K562 (cell line): ENCODE measurements around the gene UBFD1.

ENCODE experiments used
- BCL6 ChIP-seq: fragments of 250-450 bp; sonication (Bioruptor Pico); IDR thresholded peaks from 2 replicates; pipeline ENCODE4 v1.4.0; 2020
- CBX1 ChIP-seq: sonication (generic); IDR thresholded peaks from 2 replicates; pipeline ENCODE4 v1.6.1; 2016; ENCODE audit warnings: antibody characterized with exemption, low read depth, mild to moderate bottlenecking
- CBX8 ChIP-seq: fragments of 200-600 bp; sonication (generic); IDR thresholded peaks from 2 replicates; pipeline ENCODE4 v1.6.1; 2012; ENCODE audit warnings: borderline replicate concordance, mixed run types, low read depth, mild to moderate bottlenecking, moderate library complexity, mixed read lengths, low read length, control low read depth, inconsistent platforms; ENCODE audit not compliant: poor library complexity, severe bottlenecking; ENCODE audit errors: extremely low read depth
- ESRRB ChIP-seq: fragments of 250-450 bp; sonication (Bioruptor Pico); IDR thresholded peaks from 2 replicates; pipeline ENCODE4 v1.5.0; 2020; ENCODE audit warnings: mild to moderate bottlenecking, moderate library complexity, borderline replicate concordance
- MAFG ChIP-seq: fragments of 450-650 bp; conservative IDR thresholded peaks from 2 replicates; pipeline ENCODE4 v1.6.1; 2016; ENCODE audit warnings: missing genetic modification characterization, missing compliant biosample characterization
- POLR2AphosphoS5 ChIP-seq: IDR thresholded peaks from 2 replicates; pipeline ENCODE4 v1.6.1; 2011; ENCODE audit warnings: mild to moderate bottlenecking, low read depth, low read length, moderate library complexity; ENCODE audit not compliant: control insufficient read depth, insufficient read depth
- RFX5 ChIP-seq: IDR thresholded peaks from 2 replicates; pipeline ENCODE4 v1.6.1; 2011; ENCODE audit warnings: low read depth, mild to moderate bottlenecking, improper control_type of control experiment, low read length
- SP1 ChIP-seq: sonication (generic); formaldehyde crosslinking; IDR thresholded peaks from 2 replicates; pipeline ENCODE4 v1.8.1; 2022; ENCODE audit warnings: mild to moderate bottlenecking, missing genetic modification reagents
- ZBTB7A ChIP-seq: IDR thresholded peaks from 2 replicates; pipeline ENCODE4 v1.6.1; 2011; ENCODE audit warnings: low read depth, mild to moderate bottlenecking, low read length, moderate library complexity, borderline replicate concordance; ENCODE audit not compliant: control insufficient read depth
- ZNF589 ChIP-seq: fragments of 200-800 bp; sonication (Bioruptor generic); IDR thresholded peaks from 2 replicates; pipeline ENCODE4 v1.6.1; 2016; ENCODE audit warnings: low read depth, missing genetic modification characterization, missing compliant biosample characterization
- TF ChIP-seq, protein P1 (sequence below), 2 experiments: fragments of 450-650 bp in 1 of 2; IDR thresholded peaks; 2 replicates each; pipeline ENCODE4 v1.6.1; 2011 to 2017; ENCODE audit warnings: low read depth in 2 of 2, antibody characterized with exemption in 1 of 2, borderline replicate concordance in 1 of 2, low read length in 1 of 2, mild to moderate bottlenecking in 1 of 2, mixed read lengths in 1 of 2; ENCODE audit not compliant: control insufficient read depth in 1 of 2
- TF ChIP-seq, protein P2 (sequence below), 3 experiments: IDR thresholded peaks in 2 of 3; conservative IDR thresholded peaks in 1 of 3; 2 replicates each; pipeline ENCODE4 v1.5.1; 2011 to 2012; ENCODE audit warnings: low read length in 3 of 3, mild to moderate bottlenecking in 3 of 3, control low read depth in 2 of 3, improper control_type of control experiment in 1 of 3, inconsistent platforms in 1 of 3, low read depth in 1 of 3, mixed read lengths in 1 of 3, moderate library complexity in 1 of 3; ENCODE audit not compliant: insufficient read depth in 2 of 3
- TF ChIP-seq, protein P3 (sequence below): fragments of 450-650 bp; IDR thresholded peaks from 2 replicates; pipeline ENCODE4 v1.6.1; 2017; ENCODE audit warnings: antibody characterized with exemption
- TF ChIP-seq, protein P4 (sequence below): fragments of 250-450 bp; sonication (Bioruptor Pico); IDR thresholded peaks from 2 replicates; pipeline ENCODE4 v1.5.0; 2020; ENCODE audit warnings: mild to moderate bottlenecking

DNA sequence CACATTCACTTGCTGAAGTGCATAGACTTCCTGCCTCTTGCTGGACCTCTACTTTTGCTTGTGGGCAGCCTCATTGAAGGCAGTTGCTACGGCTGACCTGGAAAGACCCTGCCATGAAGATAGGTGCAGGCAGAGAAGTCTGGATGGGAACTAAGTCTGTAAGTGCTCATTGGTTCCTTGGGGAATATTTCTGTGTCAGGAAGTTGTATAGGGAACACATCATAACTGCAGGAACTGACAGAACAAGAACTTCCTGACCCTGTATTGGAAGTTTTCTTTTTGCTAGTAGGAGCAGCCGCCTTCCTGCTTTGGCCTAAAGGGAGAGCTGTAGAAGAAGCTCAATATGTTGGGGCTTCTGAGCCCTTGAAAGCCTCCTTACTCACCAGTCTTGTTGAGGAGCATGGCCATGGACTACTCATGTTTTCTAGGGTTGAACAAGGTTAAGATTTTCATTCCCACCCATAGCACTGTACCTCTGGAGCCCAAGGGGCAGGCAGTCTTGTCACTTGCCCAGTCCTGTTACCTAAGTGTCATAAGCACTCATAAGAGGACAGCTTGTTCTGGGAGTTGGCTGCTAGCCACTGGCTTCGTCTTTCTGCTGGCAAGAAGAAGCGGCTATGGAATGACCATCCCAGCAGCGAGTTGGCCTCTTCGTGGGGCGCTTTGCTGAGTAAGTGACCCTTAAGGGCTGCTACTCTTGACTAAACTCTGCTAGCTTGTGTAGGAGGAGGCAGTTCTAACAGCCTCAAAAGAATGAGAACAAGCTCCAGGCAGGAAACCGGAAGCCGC, 7.2 kb downstream of the UBFD1 start:
- TF ChIP-seq, protein P1, sequence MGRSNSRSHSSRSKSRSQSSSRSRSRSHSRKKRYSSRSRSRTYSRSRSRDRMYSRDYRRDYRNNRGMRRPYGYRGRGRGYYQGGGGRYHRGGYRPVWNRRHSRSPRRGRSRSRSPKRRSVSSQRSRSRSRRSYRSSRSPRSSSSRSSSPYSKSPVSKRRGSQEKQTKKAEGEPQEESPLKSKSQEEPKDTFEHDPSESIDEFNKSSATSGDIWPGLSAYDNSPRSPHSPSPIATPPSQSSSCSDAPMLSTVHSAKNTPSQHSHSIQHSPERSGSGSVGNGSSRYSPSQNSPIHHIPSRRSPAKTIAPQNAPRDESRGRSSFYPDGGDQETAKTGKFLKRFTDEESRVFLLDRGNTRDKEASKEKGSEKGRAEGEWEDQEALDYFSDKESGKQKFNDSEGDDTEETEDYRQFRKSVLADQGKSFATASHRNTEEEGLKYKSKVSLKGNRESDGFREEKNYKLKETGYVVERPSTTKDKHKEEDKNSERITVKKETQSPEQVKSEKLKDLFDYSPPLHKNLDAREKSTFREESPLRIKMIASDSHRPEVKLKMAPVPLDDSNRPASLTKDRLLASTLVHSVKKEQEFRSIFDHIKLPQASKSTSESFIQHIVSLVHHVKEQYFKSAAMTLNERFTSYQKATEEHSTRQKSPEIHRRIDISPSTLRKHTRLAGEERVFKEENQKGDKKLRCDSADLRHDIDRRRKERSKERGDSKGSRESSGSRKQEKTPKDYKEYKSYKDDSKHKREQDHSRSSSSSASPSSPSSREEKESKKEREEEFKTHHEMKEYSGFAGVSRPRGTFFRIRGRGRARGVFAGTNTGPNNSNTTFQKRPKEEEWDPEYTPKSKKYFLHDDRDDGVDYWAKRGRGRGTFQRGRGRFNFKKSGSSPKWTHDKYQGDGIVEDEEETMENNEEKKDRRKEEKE (IDR thresholded peaks at IDR 0.05; ENCODE audit: borderline replicate concordance in 1 of 2, control insufficient read depth in 1 of 2, low read depth in 2 of 2, low read length in 1 of 2), result no peak
- TF ChIP-seq, protein P2, sequence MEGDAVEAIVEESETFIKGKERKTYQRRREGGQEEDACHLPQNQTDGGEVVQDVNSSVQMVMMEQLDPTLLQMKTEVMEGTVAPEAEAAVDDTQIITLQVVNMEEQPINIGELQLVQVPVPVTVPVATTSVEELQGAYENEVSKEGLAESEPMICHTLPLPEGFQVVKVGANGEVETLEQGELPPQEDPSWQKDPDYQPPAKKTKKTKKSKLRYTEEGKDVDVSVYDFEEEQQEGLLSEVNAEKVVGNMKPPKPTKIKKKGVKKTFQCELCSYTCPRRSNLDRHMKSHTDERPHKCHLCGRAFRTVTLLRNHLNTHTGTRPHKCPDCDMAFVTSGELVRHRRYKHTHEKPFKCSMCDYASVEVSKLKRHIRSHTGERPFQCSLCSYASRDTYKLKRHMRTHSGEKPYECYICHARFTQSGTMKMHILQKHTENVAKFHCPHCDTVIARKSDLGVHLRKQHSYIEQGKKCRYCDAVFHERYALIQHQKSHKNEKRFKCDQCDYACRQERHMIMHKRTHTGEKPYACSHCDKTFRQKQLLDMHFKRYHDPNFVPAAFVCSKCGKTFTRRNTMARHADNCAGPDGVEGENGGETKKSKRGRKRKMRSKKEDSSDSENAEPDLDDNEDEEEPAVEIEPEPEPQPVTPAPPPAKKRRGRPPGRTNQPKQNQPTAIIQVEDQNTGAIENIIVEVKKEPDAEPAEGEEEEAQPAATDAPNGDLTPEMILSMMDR (IDR thresholded peaks at IDR 0.05 in 2 of 3, conservative IDR thresholded peaks at IDR 0.05 in 1 of 3; ENCODE audit: insufficient read depth in 2 of 3, low read depth in 1 of 3, low read length in 3 of 3), result no peak
- no peak for TF ChIP-seq CBX1
- TF ChIP-seq ZBTB7A, result no peak
- TF ChIP-seq MAFG, result no peak
- no peak for TF ChIP-seq ESRRB (CRISPR knock-in tag)
- TF ChIP-seq POLR2AphosphoS5, result no peak
- no peak for TF ChIP-seq CBX8
- no peak for TF ChIP-seq RFX5
- TF ChIP-seq BCL6 (CRISPR knock-in tag), result no peak
- TF ChIP-seq, protein P3, sequence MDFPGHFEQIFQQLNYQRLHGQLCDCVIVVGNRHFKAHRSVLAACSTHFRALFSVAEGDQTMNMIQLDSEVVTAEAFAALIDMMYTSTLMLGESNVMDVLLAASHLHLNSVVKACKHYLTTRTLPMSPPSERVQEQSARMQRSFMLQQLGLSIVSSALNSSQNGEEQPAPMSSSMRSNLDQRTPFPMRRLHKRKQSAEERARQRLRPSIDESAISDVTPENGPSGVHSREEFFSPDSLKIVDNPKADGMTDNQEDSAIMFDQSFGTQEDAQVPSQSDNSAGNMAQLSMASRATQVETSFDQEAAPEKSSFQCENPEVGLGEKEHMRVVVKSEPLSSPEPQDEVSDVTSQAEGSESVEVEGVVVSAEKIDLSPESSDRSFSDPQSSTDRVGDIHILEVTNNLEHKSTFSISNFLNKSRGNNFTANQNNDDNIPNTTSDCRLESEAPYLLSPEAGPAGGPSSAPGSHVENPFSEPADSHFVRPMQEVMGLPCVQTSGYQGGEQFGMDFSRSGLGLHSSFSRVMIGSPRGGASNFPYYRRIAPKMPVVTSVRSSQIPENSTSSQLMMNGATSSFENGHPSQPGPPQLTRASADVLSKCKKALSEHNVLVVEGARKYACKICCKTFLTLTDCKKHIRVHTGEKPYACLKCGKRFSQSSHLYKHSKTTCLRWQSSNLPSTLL, result no peak
- TF ChIP-seq, protein P4, sequence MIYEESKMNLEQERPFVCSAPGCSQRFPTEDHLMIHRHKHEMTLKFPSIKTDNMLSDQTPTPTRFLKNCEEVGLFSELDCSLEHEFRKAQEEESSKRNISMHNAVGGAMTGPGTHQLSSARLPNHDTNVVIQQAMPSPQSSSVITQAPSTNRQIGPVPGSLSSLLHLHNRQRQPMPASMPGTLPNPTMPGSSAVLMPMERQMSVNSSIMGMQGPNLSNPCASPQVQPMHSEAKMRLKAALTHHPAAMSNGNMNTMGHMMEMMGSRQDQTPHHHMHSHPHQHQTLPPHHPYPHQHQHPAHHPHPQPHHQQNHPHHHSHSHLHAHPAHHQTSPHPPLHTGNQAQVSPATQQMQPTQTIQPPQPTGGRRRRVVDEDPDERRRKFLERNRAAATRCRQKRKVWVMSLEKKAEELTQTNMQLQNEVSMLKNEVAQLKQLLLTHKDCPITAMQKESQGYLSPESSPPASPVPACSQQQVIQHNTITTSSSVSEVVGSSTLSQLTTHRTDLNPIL (CRISPR knock-in tag), result no peak
- TF ChIP-seq ZNF589 (CRISPR knock-in tag), result no peak
- no peak for TF ChIP-seq SP1 (CRISPR knock-in tag)
